Rectal smooth muscle tissue (tissue), 1 donor: Measurements from ENCODE around the gene DKKL1.
"Not testable (repeated sequence)": the region's sequence is repeated elsewhere in the genome, so short reads cannot be mapped to it uniquely, and the experiment has no call there.

ENCODE experiments used
- H3K27ac ChIP-seq: one replicate; pipeline ENCODE4 v1.7.0; 2013; ENCODE audit warnings: low read depth, low read length, inconsistent platforms
- H3K27me3 ChIP-seq: one replicate; pipeline ENCODE4 v1.7.0; 2013; ENCODE audit warnings: low read length; ENCODE audit not compliant: control insufficient read depth, insufficient read depth
- H3K36me3 ChIP-seq: one replicate; pipeline ENCODE4 v1.7.0; 2013; ENCODE audit warnings: low read length; ENCODE audit not compliant: control insufficient read depth, insufficient read depth
- H3K4me1 ChIP-seq: one replicate; pipeline ENCODE4 v1.7.0; 2013; ENCODE audit warnings: low read length; ENCODE audit not compliant: control insufficient read depth, insufficient read depth
- H3K4me3 ChIP-seq: one replicate; pipeline ENCODE4 v1.7.0; 2013; ENCODE audit warnings: low read length
- H3K9ac ChIP-seq: one replicate; pipeline ENCODE4 v1.7.0; 2013; ENCODE audit warnings: low read length

Gene DKKL1

GRCh38 chr19:49363268-49364082 is at the start of gene DKKL1:
DKKL1 (plus strand) TSS chr19:49363877; CDS start chr19:49363999, 122 bp downstream.
- peak within 1 kb of the TSS; percentile 68 for H3K4me3 ChIP-seq
- peak within 1 kb of the TSS; percentile 93 for H3K27ac ChIP-seq
- peak within 1 kb of the TSS; percentile 40 for H3K9ac ChIP-seq
- H3K36me3 ChIP-seq = no peaks in the 10 kb centered on the region
- peaks cover 6% of the 10 kb centered on the region for H3K4me1 ChIP-seq
- no peaks in the 10 kb centered on the region for H3K27me3 ChIP-seq

- H3K36me3 ChIP-seq = no peaks in the 10 kb centered on the region
- no peak overlapping the region for H3K27ac ChIP-seq
- H3K27me3 ChIP-seq = no peaks in the 10 kb centered on the region
- H3K9ac ChIP-seq = no peak overlapping the region
- no peaks in the 10 kb centered on the region for H3K4me1 ChIP-seq
- no peak overlapping the region for H3K4me3 ChIP-seq
Observed at GRCh38 chr19:49315111-49315510, 48.6 kb upstream of the DKKL1 start.

- H3K36me3 ChIP-seq = no peaks in the 10 kb centered on the region
- H3K27me3 ChIP-seq = no peaks in the 10 kb centered on the region
- H3K9ac ChIP-seq = no peak overlapping the region
- no peak overlapping the region for H3K4me3 ChIP-seq
- H3K4me1 ChIP-seq = no peaks in the 10 kb centered on the region
- H3K27ac ChIP-seq = no peak overlapping the region
Observed at GRCh38 chr19:49316284-49316683, 47.4 kb upstream of the DKKL1 start.

- H3K36me3 ChIP-seq = no peaks in the 10 kb centered on the region
- H3K27ac ChIP-seq = no peak overlapping the region
- no peaks in the 10 kb centered on the region for H3K4me1 ChIP-seq
- H3K9ac ChIP-seq = no peak overlapping the region
- H3K4me3 ChIP-seq = no peak overlapping the region
- H3K27me3 ChIP-seq = no peaks in the 10 kb centered on the region
Observed at GRCh38 chr19:49318296-49318695, 45.4 kb upstream of the DKKL1 start.

- Histone ChIP-seq H3K36me3 (no peaks in the 10 kb centered on the region), H3K4me3 (no peak within 1 kb of the TSS), H3K27ac (no peak within 1 kb of the TSS), H3K27me3 (no peaks in the 10 kb centered on the region), H3K4me1 (no peaks in the 10 kb centered on the region), H3K9ac (no peak within 1 kb of the TSS)
Observed at GRCh38 chr19:49324801-49325576, 38.7 kb upstream of the DKKL1 start, which contains the start of gene SLC6A16. SLC6A16 (minus strand) TSS chr19:49325191; CDS start chr19:49311347, 13,844 bp downstream.

- not testable (repeated sequence) for H3K4me3 ChIP-seq, H3K9ac ChIP-seq, H3K27me3 ChIP-seq, H3K4me1 ChIP-seq, H3K36me3 ChIP-seq, H3K27ac ChIP-seq
Observed at GRCh38 chr19:49325756-49326155, 37.9 kb upstream of the DKKL1 start.

GRCh38 chr19:49326165-49326704 is 37.4 kb upstream of the DKKL1 start:
- Histone ChIP-seq H3K4me1 (no peaks in the 10 kb centered on the region), H3K9ac (no peak overlapping the region), H3K4me3 (no peak overlapping the region), H3K36me3 (peaks cover 2% of the 10 kb centered on the region), H3K27ac (no peak overlapping the region), H3K27me3 (no peaks in the 10 kb centered on the region)

GRCh38 chr19:49327878-49328544 is 35.7 kb upstream of the DKKL1 start:
- no peak overlapping the region for H3K4me3 ChIP-seq
- no peak overlapping the region for H3K27ac ChIP-seq
- no peak overlapping the region for H3K9ac ChIP-seq
- peaks cover 2% of the 10 kb centered on the region for H3K36me3 ChIP-seq
- no peaks in the 10 kb centered on the region for H3K27me3 ChIP-seq
- H3K4me1 ChIP-seq = no peaks in the 10 kb centered on the region

GRCh38 chr19:49328741-49329140 is 34.9 kb upstream of the DKKL1 start:
- Histone ChIP-seq H3K27ac (no peak overlapping the region), H3K4me1 (no peaks in the 10 kb centered on the region), H3K36me3 (peaks cover 2% of the 10 kb centered on the region), H3K4me3 (no peak overlapping the region), H3K9ac (no peak overlapping the region), H3K27me3 (no peaks in the 10 kb centered on the region)

- H3K36me3 ChIP-seq, H3K4me3 ChIP-seq, H3K27ac ChIP-seq, H3K27me3 ChIP-seq, H3K9ac ChIP-seq, H3K4me1 ChIP-seq: not testable (repeated sequence)
Observed at GRCh38 chr19:49331187-49331586, 32.5 kb upstream of the DKKL1 start.

- peaks cover 2% of the 10 kb centered on the region for H3K36me3 ChIP-seq
- no peak overlapping the region for H3K27ac ChIP-seq
- H3K4me1 ChIP-seq = no peaks in the 10 kb centered on the region
- no peaks in the 10 kb centered on the region for H3K27me3 ChIP-seq
- no peak overlapping the region for H3K4me3 ChIP-seq
- no peak overlapping the region for H3K9ac ChIP-seq
Observed at GRCh38 chr19:49331616-49332055, 32.0 kb upstream of the DKKL1 start.
